CD4-positive, CD25-positive, alpha-beta regulatory T cell (primary cell): ENCODE measurements around the gene MYPN. TPM values are rescaled to one million over a fixed set of nuclear protein-coding genes. Genes with fewer than 3 reads are reported as not detected.

Source experiments
- ATAC-seq, 2 donors: fragments of 150-1000 bp; cut with Tn5 transposase; one replicate each; pipeline ENCODE4 v1.10.0; 2021; ENCODE audit warnings: low read depth in 2 of 2, moderate number of reproducible peaks in 2 of 2, moderate library complexity in 1 of 2
- DNase-seq, 3 donors: peaks; one replicate each; pipeline versions ENCODE4 v3.0.0 to v3.0.0-alpha.2; 2012 to 2022; ENCODE audit warnings: mixed read lengths in 1 of 3
- H3K27ac ChIP-seq: one replicate; pipeline ENCODE4 v1.7.0; 2013; ENCODE audit warnings: mild to moderate bottlenecking, low read length; ENCODE audit not compliant: insufficient read depth, poor library complexity, severe bottlenecking
- H3K27me3 ChIP-seq: one replicate; pipeline ENCODE4 v1.7.0; 2013; ENCODE audit warnings: low read length; ENCODE audit not compliant: control insufficient read depth, insufficient read depth
- H3K36me3 ChIP-seq: one replicate; pipeline ENCODE4 v1.7.0; 2013; ENCODE audit warnings: mild to moderate bottlenecking, low read length, moderate library complexity; ENCODE audit not compliant: control insufficient read depth, insufficient read depth
- H3K4me1 ChIP-seq: 2 replicates; pipeline ENCODE4 v1.7.0; 2013; ENCODE audit warnings: mild to moderate bottlenecking, low read length; ENCODE audit not compliant: insufficient read depth, control insufficient read depth, poor library complexity, severe bottlenecking
- H3K4me3 ChIP-seq: one replicate; pipeline ENCODE4 v1.7.0; 2013; ENCODE audit warnings: low read depth, mild to moderate bottlenecking, low read length, moderate library complexity
- H3K9me3 ChIP-seq, 2 experiments: 1 replicate in 1 of 2; 2 replicates in 1 of 2; pipeline ENCODE4 v1.7.0; 2013; ENCODE audit warnings: low read length in 2 of 2, mild to moderate bottlenecking in 1 of 2, moderate library complexity in 1 of 2; ENCODE audit not compliant: control insufficient read depth in 2 of 2
- H3K27ac Mint-ChIP-seq, 3 donors: one replicate each; pipeline ENCODE4 v1.8.0; 2020 to 2022; ENCODE audit warnings: mild to moderate bottlenecking in 3 of 3, mixed read lengths in 3 of 3, moderate library complexity in 2 of 3
- H3K27me3 Mint-ChIP-seq: one replicate; pipeline ENCODE4 v1.8.0; 2022; ENCODE audit warnings: mild to moderate bottlenecking, mixed read lengths
- H3K36me3 Mint-ChIP-seq: one replicate; pipeline ENCODE4 v1.8.0; 2020; ENCODE audit warnings: mixed read lengths
- H3K4me1 Mint-ChIP-seq, 4 donors: one replicate each; pipeline ENCODE4 v1.8.0; 2020 to 2022; ENCODE audit warnings: mixed read lengths in 4 of 4, mild to moderate bottlenecking in 1 of 4
- H3K4me3 Mint-ChIP-seq, 4 donors: one replicate each; pipeline ENCODE4 v1.8.0; 2020 to 2022; ENCODE audit warnings: mild to moderate bottlenecking in 4 of 4, mixed read lengths in 4 of 4, moderate library complexity in 3 of 4
- H3K9me3 Mint-ChIP-seq, 7 donors: one replicate each; pipeline ENCODE4 v1.8.0; 2020 to 2022; ENCODE audit warnings: mixed read lengths in 7 of 7, mild to moderate bottlenecking in 3 of 7, moderate library complexity in 2 of 7
- polyA plus RNA-seq, 4 donors: library from polyadenylated mRNA; unstranded; fragments of 300-500 nt; fragmentation: Illumina TruSeq; gene quantifications; one replicate each; pipeline ENCODE4 v1.2.3, GENCODE V29; 2021
- total RNA-seq: library from RNA; stranded (reverse); gene quantifications from one replicate; pipeline ENCODE4 v1.2.3, GENCODE V29; 2022

MYPN gene
- total and polyA plus RNA-seq, 5 donors from 2014 or later = not detected

- H3K4me1 ChIP-seq = no peaks in the 10 kb centered on the region
- H3K27me3 ChIP-seq = no peaks in the 10 kb centered on the region
- Mint-ChIP-seq H3K27ac (no peak overlapping the region), H3K27me3 (no peaks in the 10 kb centered on the region), H3K4me3 (no peak overlapping the region), H3K4me1 (no peaks in the 10 kb centered on the region), H3K36me3 (no peaks in the 10 kb centered on the region), H3K9me3 (no peaks in the 10 kb centered on the region)
- ATAC-seq (no peak), DNase-seq (no peak)
- H3K9me3 ChIP-seq = no peaks in the 10 kb centered on the region
- H3K27ac ChIP-seq = no peak overlapping the region
- no peaks in the 10 kb centered on the region for H3K36me3 ChIP-seq
- H3K4me3 ChIP-seq = no peak overlapping the region
These were observed 14.1 kb upstream of the MYPN start for GRCh38 chr10:68095153-68095552.

GRCh38 chr10:68096913-68097516 lies 12.3 kb upstream of the MYPN start:
- ATAC-seq = no peak
- Histone ChIP-seq H3K27me3 (peaks cover 3% of the 10 kb centered on the region), H3K4me1 (no peaks in the 10 kb centered on the region), H3K4me3 (no peak overlapping the region), H3K27ac (no peak overlapping the region), H3K9me3 (no peaks in the 10 kb centered on the region), H3K36me3 (no peaks in the 10 kb centered on the region)
- no peak overlapping the region for H3K4me3 Mint-ChIP-seq
- H3K27ac Mint-ChIP-seq = no peak overlapping the region
- H3K9me3 Mint-ChIP-seq = no peaks in the 10 kb centered on the region
- H3K27me3 Mint-ChIP-seq = peaks cover 5% of the 10 kb centered on the region
- no peaks in the 10 kb centered on the region for H3K36me3 Mint-ChIP-seq
- no peaks in the 10 kb centered on the region for H3K4me1 Mint-ChIP-seq
- DNase-seq = no peak

DNA sequence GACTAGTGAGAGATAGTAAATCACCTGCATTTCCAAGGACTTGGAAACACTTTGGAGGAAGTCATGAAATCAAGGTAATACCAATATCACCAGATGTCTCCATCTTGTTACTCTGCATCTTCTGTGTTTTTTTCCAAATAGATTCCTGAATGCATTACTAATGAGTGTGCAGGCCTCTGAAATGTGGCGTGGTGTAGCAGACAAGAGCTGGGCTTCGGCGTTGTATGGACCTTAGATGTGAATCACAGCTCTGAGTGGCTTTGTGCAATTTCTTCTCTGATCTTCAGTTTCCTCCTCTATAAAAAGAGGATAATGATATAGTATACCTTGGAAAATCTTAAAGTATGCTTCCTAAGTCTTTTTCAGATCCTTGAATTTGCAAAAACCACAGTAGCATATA lies 9.6 kb upstream of the MYPN start:
- Mint-ChIP-seq H3K4me3 (no peak overlapping the region), H3K27me3 (peaks cover 10% of the 10 kb centered on the region), H3K36me3 (no peaks in the 10 kb centered on the region), H3K9me3 (no peaks in the 10 kb centered on the region), H3K27ac (no peak overlapping the region), H3K4me1 (no peaks in the 10 kb centered on the region)
- ATAC-seq = no peak
- Histone ChIP-seq H3K4me1 (no peaks in the 10 kb centered on the region), H3K4me3 (no peak overlapping the region), H3K9me3 (no peaks in the 10 kb centered on the region), H3K36me3 (no peaks in the 10 kb centered on the region), H3K27me3 (peaks cover 6% of the 10 kb centered on the region), H3K27ac (no peak overlapping the region)
- no peak for DNase-seq

DNA sequence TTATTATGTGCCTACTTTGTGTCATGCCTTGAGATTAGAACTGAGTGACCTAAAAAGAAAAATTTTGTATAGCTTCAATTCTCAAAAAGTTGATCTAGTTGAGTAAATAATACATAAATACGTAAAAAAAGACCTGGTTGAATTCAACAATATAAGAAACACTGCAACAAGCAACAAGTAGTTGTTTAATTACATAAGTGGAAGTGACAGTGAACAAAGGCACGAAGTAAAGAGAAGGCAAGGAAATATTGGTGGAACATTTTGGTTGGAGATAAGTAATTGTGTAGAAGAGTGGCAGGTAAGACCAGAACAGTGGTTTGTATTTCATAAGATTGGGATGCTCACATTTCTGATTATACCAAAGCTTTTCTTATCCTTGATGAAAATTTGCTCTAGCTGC lies 8.2 kb upstream of the MYPN start:
- no peak overlapping the region for H3K4me3 ChIP-seq
- H3K9me3 ChIP-seq = no peaks in the 10 kb centered on the region
- Mint-ChIP-seq H3K9me3 (no peaks in the 10 kb centered on the region), H3K27ac (no peak overlapping the region), H3K36me3 (no peaks in the 10 kb centered on the region), H3K27me3 (peaks cover 15% of the 10 kb centered on the region), H3K4me1 (peaks cover 0 to 6% (median 0%) of the 10 kb centered on the region in 4 donors), H3K4me3 (no peak overlapping the region)
- H3K27ac ChIP-seq = no peak overlapping the region
- no peak for ATAC-seq
- H3K4me1 ChIP-seq = no peaks in the 10 kb centered on the region
- no peak for DNase-seq
- H3K36me3 ChIP-seq = no peaks in the 10 kb centered on the region
- peaks cover 6% of the 10 kb centered on the region for H3K27me3 ChIP-seq

DNA sequence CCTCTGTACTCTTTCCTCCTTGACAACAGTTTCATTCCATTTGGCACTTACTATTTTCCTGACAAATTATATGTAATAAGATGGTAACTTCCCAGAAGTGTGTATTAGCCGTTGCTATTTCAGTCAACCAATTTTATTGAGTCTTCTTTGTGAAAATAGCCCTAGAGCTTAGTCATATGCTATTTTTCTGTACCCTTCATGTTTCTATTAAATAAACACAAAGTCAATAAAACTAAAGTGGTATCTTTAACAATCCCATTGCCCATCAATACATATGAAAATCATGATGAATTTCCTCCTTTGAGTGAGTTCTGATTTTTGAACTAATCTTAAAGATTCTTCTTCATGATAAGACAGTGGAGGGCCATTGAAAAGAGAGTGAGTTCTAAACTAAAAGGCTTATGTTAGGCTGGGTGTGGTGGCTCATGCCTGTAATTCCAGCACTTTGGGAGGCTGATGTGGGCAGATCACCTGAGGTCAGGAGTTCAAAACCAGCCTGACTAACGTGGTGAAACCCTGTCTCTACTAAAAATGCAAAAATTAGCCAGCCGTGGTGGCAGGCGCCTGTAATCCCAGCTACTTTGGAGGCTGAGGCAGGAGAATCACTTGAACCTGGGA lies 5.9 kb upstream of the MYPN start:
- Histone ChIP-seq H3K36me3 (no peaks in the 10 kb centered on the region), H3K4me1 (no peaks in the 10 kb centered on the region), H3K9me3 (no peaks in the 10 kb centered on the region), H3K27ac (no peak overlapping the region), H3K27me3 (peaks cover 6% of the 10 kb centered on the region), H3K4me3 (no peak overlapping the region)
- ATAC-seq (no peak), DNase-seq (no peak)
- H3K4me1 Mint-ChIP-seq = peaks cover 0 to 6% (median 0%) of the 10 kb centered on the region in 4 donors
- H3K27me3 Mint-ChIP-seq = peaks cover 33% of the 10 kb centered on the region
- H3K9me3 Mint-ChIP-seq = peaks cover 0 to 1% (median 0%) of the 10 kb centered on the region in 7 donors
- no peak overlapping the region for H3K27ac Mint-ChIP-seq
- no peaks in the 10 kb centered on the region for H3K36me3 Mint-ChIP-seq
- no peak overlapping the region for H3K4me3 Mint-ChIP-seq

DNA sequence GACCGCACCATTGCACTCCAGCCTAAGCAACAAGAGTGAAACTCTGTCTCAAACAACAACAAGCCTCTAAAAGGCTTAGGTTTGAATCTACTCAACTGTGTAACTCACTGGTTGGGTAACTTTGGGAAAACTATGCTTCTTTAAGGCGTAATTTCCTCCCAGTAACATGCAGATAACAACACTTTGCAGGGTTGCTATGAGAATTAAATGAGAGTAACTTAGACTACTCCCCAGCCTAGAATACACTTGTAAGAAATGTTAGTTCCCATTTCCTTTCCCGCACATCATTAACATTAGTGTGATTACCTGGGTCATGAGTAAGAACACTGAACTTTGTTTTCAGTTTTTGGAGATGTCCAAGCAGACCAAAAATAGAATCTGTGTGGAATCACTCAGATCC lies 5.4 kb upstream of the MYPN start:
- H3K27me3 ChIP-seq = peaks cover 6% of the 10 kb centered on the region
- Mint-ChIP-seq H3K36me3 (no peaks in the 10 kb centered on the region), H3K27ac (no peak overlapping the region), H3K27me3 (peaks cover 33% of the 10 kb centered on the region), H3K9me3 (peaks cover 0 to 1% (median 0%) of the 10 kb centered on the region in 7 donors), H3K4me1 (peaks cover 0 to 6% (median 0%) of the 10 kb centered on the region in 4 donors), H3K4me3 (no peak overlapping the region)
- no peak for DNase-seq
- no peaks in the 10 kb centered on the region for H3K9me3 ChIP-seq
- H3K4me3 ChIP-seq = no peak overlapping the region
- no peaks in the 10 kb centered on the region for H3K4me1 ChIP-seq
- no peaks in the 10 kb centered on the region for H3K36me3 ChIP-seq
- H3K27ac ChIP-seq = no peak overlapping the region
- ATAC-seq = no peak

DNA sequence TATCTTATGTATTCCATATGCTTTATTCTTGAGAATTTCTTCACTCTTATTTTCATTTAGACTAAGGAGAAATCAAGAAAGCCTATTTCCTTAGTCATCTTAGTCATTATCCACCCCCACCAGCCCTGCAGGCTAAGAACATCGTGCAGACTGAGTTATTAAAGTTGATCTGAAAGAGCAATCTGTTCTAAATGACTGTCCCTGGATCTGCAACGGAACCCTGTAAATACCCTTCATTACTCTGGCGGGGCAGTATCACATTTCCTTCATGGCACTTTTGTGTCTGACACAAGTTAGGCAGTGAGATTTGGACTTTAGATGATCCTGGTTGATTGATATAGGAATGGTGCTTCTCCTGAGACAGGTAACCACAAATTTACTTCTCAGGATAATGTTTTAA lies 3.5 kb upstream of the MYPN start:
- H3K9me3 ChIP-seq = no peaks in the 10 kb centered on the region
- H3K36me3 ChIP-seq = no peaks in the 10 kb centered on the region
- H3K27me3 ChIP-seq = peaks cover 6% of the 10 kb centered on the region
- H3K27ac ChIP-seq = no peak overlapping the region
- Mint-ChIP-seq H3K27ac (no peak overlapping the region), H3K4me1 (peaks cover 0 to 6% (median 0%) of the 10 kb centered on the region in 4 donors), H3K4me3 (no peak overlapping the region), H3K36me3 (no peaks in the 10 kb centered on the region), H3K27me3 (peaks cover 43% of the 10 kb centered on the region), H3K9me3 (peaks cover 0 to 1% (median 0%) of the 10 kb centered on the region in 7 donors)
- H3K4me3 ChIP-seq = no peak overlapping the region
- no peaks in the 10 kb centered on the region for H3K4me1 ChIP-seq
- DNase-seq (no peak), ATAC-seq (no peak)

DNA sequence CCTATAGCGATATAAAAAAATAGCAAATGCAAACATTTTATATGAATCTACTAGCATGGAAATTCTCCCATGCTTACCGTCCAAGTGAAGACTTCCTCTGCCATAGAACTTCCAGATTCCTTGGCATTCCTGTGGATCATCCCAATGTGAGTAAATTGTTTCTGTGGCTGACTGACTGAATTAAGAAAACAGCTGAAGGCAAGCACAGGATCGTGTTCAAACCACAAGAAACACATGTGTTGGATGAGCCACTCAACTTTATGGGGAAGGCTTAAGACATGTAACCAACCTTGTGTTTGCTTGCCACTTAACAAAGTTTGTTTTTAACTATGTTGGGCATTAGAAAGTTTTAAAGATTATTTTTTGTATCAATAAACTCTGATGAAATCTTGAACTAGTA lies 2.6 kb upstream of the MYPN start:
- Histone ChIP-seq H3K27me3 (peaks cover 3% of the 10 kb centered on the region), H3K36me3 (no peaks in the 10 kb centered on the region), H3K9me3 (no peaks in the 10 kb centered on the region), H3K27ac (no peak overlapping the region), H3K4me1 (no peaks in the 10 kb centered on the region), H3K4me3 (no peak overlapping the region)
- no peak overlapping the region for H3K27ac Mint-ChIP-seq
- peaks cover 0 to 1% (median 0%) of the 10 kb centered on the region in 7 donors for H3K9me3 Mint-ChIP-seq
- H3K36me3 Mint-ChIP-seq = no peaks in the 10 kb centered on the region
- no peak for DNase-seq
- peaks cover 0 to 6% (median 0%) of the 10 kb centered on the region in 4 donors for H3K4me1 Mint-ChIP-seq
- no peak overlapping the region for H3K4me3 Mint-ChIP-seq
- peaks cover 39% of the 10 kb centered on the region for H3K27me3 Mint-ChIP-seq
- ATAC-seq = no peak
